22Rv1 (cell line): ENCODE results near the gene NFATC1.
A peak's percentile ranks its signal among the peaks of the same experiment; 100 is the strongest.

Experiments
- H3K27ac ChIP-seq: fragments of 450-650 bp; 2 replicates; pipeline ENCODE4 v1.5.1; 2017
- ZFX ChIP-seq: fragments of 450-650 bp; IDR thresholded peaks from 2 replicates; pipeline ENCODE4 v1.6.1; 2017; ENCODE audit warnings: antibody characterized with exemption, borderline replicate concordance
- TF ChIP-seq, protein P1 (sequence below): fragments of 450-650 bp; IDR thresholded peaks from 2 replicates; pipeline ENCODE4 v1.5.1; 2017; ENCODE audit warnings: mild to moderate bottlenecking

The NFATC1 gene

DNA sequence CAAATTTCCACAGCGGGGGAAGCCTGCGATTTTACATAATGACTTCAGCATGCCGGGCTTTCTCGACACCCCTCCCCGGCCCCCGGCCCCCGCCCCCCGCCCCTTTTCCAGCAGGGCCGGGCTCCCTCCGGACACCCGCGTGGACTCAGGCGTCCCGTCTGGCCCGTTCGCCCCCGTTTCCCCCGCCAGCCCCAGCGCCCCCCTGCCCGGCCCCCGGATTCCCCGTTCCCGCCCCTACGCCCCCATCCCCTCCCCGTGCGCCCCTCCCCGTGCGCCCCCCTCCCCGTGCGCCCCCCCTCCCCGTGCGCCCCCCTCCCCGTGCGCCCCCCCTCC, 456 bp upstream of the NFATC1 start:
- no peak for TF ChIP-seq ZFX
- TF ChIP-seq, protein P1, sequence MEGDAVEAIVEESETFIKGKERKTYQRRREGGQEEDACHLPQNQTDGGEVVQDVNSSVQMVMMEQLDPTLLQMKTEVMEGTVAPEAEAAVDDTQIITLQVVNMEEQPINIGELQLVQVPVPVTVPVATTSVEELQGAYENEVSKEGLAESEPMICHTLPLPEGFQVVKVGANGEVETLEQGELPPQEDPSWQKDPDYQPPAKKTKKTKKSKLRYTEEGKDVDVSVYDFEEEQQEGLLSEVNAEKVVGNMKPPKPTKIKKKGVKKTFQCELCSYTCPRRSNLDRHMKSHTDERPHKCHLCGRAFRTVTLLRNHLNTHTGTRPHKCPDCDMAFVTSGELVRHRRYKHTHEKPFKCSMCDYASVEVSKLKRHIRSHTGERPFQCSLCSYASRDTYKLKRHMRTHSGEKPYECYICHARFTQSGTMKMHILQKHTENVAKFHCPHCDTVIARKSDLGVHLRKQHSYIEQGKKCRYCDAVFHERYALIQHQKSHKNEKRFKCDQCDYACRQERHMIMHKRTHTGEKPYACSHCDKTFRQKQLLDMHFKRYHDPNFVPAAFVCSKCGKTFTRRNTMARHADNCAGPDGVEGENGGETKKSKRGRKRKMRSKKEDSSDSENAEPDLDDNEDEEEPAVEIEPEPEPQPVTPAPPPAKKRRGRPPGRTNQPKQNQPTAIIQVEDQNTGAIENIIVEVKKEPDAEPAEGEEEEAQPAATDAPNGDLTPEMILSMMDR = no peak
- H3K27ac ChIP-seq = no peak overlapping the region

DNA sequence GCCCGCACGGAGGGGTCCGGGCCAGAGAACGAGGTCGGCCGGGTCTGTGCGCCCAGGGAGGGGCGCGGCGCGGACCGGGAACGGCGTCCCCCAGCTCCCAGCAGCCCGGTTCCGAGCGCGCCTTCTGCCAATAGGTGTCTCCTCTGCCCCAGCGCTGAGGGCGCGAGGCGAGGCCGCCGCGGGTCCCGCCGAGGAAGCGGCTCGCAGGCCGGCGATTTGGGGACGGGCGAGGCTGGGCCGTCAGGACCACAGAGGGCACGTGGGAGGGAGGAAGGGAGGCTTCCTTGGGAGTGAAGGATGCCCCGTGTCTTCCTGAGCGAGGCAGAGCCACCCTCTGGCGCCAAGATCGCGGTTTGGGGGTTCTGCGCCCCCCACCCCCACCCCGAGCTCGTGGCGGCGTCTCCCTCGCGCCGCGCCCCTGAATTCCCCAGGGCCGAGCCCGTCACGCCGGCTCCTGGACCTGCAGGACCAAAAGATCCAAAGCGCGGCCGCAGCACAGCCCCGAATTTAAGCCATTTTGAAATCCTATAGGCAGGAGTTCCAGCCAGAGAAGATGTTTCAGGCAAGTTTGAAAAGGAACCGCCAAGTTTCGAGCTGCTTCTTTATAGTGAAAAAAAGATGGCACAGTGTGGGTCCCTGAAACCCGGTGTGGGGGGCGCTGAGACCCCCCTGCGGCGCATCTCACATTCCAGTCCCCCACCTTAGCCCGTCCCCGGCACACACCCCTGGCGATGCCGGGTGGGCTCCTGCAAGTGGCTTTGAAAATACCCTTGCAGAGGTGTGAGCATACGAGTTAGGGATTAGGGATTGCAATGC, 909 bp downstream of the NFATC1 start:
- TF ChIP-seq, protein P1 = peak; percentile 36
- no peak for TF ChIP-seq ZFX
- no peak overlapping the region for H3K27ac ChIP-seq

DNA sequence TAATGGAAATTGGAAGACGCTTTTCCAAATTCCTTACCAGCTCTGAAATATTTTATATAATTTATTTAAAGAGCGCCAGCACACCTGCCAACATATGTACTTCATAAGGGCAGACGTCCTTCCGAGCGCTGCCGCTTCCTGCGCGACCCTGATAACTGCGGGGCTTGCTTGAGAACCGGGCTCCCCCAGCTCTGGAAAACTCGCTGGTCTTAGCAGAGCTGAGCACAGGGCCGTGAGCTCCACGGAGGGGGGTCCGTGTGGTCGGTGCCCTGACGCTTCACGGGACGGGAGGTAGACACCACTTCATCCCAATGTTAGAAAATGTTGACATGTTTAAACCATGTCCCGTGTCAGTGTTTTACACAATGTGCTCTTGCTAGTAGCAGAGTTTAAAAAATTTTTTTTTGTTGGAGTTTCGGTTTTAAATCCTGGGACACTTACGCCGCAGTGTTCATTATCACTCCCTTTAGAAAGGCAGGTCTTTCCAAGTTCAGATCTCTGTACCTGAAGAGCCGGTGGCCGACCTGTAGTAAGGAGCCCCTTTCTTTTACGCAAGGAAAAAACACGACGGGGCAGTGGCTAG, 1.6 kb downstream of the NFATC1 start:
- H3K27ac ChIP-seq = no peak overlapping the region
- TF ChIP-seq, protein P1 = no peak
- no peak for TF ChIP-seq ZFX

DNA sequence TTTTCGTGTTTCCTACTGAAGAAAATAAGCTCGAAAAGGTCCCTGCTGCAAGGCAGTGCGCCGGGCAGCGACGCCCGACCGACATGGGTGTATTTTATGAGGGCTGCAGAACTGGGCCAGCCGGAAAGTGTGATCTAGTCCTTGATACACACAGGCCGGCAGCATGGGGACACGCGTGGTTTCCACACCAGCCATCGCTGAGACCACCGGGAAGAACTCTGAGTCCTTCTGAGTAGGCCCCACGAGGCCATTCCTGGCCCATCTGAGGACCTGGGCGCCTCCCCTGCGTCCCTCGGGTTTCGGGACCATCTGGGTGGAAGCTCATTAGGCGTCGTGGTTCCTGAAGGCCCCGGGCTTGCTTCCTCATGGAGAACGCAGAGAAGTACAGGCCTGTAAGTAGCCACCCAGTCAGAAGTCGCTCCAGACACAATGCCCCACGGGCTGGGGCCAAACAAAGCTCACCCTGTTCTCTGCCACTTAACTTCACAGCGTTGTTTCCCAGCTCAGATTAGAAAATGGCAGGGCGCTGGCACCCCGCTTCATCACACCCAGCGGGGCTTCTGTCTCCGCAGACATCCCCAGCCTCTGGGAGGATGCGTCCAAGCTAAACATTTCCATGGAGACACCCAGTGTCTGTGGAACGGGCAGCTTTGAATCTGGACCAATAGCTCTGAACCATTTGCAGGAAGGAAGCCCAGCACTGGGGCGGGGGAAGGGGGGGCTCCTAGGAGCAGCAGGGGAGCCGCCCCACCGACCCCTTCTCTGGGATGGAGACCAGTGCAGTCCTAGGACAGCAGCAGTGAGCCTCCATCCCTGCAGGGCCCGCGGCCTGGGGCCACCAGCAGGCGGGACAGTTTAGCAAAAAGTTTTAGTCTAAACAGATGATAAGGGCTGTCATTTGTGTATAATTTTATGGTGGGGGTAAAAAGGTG, 2.4 kb downstream of the NFATC1 start:
- no peak overlapping the region for H3K27ac ChIP-seq
- TF ChIP-seq, protein P1 = no peak
- TF ChIP-seq ZFX = no peak

DNA sequence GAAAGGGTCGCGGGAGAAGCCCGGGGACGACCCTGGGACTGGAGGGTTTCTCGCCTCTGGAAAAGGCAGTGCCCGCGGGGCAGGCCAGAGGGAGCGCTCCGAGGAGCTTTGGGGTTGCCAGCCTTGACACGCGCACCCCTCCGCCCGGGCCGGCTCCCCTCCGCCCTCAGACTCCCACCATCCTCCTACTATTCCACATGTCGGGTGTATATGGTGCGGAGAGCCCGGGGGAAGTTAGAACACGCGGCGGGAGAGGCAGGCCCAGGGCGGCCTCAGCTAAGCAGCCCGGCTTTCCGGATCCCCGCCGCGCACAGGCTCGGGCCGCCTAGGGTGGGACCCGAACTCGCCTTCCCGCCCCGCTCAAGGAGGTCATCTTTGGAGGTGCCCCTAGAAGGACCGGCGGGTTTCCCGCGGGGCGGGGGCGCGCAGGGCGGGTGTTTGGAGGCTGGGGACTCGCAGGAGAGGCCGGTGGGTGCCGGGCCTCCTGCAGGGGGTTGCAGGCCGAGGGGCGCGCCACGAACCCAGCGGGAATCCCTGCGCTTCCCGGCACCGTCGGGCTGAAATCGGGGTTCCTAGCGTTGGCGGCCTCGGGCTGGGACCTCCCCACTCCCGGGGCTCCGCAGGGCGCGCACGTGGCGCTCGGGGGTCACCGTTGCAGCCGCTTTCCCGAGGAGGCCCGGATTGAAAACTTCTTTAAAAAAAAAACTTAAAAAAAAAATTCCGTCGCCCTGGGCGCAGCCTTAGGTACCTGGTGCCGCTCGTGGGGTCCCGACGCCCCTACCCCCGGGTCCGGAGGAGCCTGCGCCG, 3.7 kb downstream of the NFATC1 start:
- H3K27ac ChIP-seq = no peak overlapping the region
- TF ChIP-seq, protein P1 = no peak

DNA sequence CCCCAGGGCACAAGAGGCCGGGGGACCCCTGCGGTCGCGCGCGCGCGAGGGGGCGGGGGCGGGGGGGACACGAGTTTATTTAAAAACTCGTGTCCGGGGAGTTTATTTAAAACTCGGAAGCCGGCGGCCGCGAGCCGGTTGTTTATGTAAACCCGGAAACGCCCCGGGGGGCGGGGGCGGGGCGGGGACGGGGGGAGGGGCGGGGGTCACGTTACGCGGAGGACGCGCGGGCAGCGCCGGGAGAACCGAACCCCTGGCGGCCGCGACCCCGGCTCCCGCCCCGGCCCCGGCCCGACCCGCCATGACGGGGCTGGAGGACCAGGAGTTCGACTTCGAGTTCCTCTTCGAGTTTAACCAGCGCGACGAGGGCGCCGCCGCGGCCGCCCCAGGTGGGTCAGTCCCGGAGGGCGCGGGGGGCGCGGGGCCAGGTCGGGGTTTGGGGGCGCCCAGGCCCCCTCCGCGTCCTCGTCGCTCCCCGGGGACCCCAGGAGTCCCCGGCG, 4.4 kb downstream of the NFATC1 start:
- no peak overlapping the region for H3K27ac ChIP-seq

More for the DNA sequence above, 4.4 kb downstream of the NFATC1 start:
- TF ChIP-seq, protein P1 = no peak
- TF ChIP-seq ZFX = no peak
